GM21717 (cell line): ENCODE data around the gene LRBA.
"Not testable (repeated sequence)": the region's sequence is repeated elsewhere in the genome, so short reads cannot be mapped to it uniquely, and the experiment has no call there.

Source experiments
- ATAC-seq: cut with Tn5 transposase; IDR thresholded peaks from one replicate; pipeline ENCODE4 v1.9.1; 2021; ENCODE audit warnings: mild to moderate bottlenecking, moderate library complexity; ENCODE audit not compliant: unreplicated experiment

Gene LRBA

GRCh38 chr4:150978738-150979575, 36.1 kb downstream of the LRBA start:
- no peak for ATAC-seq

DNA sequence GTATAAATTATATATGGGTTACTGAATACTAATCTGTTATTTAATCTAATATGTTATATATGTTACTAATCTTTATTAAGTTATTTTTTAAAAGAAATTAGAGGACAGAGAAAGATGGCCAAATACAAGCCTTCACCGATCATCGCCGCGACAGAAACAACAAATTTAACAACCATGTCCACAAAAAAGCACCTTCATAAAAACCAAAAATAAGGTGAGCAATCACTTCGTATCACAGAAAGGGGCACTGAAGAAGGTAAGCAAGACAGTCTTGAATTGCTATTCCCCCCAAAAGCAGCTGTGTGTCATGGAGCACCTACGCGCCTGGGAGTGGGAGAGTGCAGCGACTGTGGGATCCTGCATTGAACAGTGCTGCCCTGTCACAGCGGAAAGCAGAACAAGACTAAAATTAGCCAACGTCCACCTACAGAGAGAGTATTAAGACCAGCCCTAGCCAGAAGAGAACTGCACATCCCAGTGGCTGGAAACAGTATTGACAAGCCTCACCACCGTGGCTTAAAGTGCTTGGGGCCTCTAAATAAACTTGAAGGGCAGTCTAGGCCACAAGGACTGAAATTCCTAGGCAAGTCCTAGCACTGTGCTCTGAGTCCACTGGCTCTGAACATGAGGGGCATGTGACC, 38.5 kb downstream of the LRBA start:
- ATAC-seq, result no peak

DNA sequence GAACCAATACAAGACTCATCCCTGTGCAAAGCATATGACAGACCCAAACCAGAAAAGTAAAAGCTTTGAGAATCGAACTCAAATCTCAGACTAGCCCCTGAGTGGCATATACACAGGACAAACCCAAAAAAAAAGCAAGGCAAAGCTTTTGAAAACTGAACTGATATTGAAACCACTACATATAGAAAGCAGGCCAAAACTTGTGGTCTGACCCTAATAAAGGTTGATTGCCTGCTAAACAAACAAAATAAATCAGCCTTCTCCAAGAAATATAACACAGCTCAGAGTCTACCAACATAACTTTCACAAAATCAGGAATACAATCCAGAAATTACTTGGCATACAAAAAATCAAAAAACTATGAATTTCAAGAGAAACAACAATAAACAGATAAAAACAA, 40.3 kb downstream of the LRBA start:
- ATAC-seq, result peak; percentile 81

GRCh38 chr4:150974252-150974640, 40.8 kb downstream of the LRBA start:
- no peak for ATAC-seq

- ATAC-seq, result no peak
These were observed 41.3 kb downstream of the LRBA start for GRCh38 chr4:150973626-150974251.

- no peak for ATAC-seq
These were observed 42.5 kb downstream of the LRBA start for GRCh38 chr4:150972592-150972991.

- ATAC-seq, result no peak
These were observed 43.2 kb downstream of the LRBA start for GRCh38 chr4:150971901-150972300.

GRCh38 chr4:150970685-150971151, 44.4 kb downstream of the LRBA start:
- peak; percentile 78 for ATAC-seq

DNA sequence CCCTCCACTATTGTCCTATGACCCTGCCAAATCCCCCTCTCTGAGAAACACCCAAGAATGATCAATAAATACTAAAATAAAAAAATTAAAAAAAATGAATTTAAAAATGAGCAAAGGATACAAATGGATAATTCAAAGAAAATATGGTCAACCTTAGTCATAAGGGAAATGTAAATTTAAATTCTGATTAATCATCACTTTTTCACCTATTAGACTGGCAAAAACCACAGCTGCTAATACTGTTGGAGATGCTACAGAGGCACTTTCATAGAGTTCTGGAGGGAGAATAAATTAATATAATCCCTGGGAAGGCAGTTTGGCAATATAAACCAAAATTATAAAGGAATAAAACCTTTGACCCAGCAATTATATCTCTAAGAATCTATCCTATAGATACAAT, 50.3 kb downstream of the LRBA start:
- no peak for ATAC-seq

DNA sequence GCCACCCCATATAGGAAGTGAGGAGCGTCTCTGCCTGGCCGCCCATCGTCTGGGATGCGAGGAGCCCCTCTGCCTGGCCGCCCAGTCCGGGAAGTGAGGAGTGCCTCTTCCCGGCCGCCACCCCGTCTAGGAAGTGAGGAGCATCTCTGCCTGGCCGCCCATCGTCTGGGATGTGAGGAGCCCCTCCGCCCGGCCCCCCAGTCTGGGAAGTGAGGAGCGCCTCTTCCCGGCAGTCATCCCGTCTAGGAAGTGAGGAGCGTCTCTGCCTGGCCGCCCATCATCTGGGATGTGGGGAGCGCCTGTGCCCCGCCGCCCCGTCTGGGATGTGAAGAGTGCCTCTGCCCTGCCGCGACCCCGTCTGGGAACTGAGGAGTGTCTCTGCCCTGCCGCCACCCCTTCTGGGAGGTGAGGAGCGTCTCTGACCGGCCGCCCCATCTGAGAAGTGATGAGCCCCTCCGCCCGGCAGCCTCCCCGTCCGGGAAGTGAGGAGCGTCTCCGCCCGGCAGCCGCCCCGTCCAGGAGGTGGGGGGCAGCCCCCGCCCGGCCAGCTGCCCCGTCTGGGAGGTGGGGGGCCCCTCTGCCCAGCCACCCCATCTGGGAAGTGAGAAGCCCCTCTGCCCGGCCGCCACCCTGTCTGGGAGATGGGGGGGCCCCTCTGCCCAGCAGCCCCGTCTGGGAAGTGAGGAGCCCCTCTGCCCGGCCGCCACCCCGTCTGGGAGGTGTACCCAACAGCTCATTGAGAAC, 51.3 kb downstream of the LRBA start:
- ATAC-seq, result not testable (repeated sequence)

DNA sequence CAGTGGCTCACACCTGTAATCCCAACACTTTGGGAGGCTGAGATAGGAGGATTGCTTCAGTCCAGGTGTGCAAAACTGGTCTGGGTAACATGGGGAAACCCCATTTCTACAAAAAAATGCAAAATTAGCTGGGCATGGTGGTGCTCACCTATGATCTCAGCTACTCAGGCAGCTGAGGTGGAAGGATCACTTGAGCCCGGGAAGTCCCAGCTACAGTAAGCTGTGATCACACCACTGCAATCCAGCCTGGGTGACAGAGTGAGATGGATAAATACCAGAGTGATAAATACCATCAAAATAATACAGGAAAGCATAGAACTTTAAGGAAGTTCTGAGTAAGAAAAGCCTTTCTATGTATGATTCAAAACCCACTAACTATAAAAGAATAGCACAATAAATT, 52.8 kb downstream of the LRBA start:
- ATAC-seq, result peak; percentile 84

DNA sequence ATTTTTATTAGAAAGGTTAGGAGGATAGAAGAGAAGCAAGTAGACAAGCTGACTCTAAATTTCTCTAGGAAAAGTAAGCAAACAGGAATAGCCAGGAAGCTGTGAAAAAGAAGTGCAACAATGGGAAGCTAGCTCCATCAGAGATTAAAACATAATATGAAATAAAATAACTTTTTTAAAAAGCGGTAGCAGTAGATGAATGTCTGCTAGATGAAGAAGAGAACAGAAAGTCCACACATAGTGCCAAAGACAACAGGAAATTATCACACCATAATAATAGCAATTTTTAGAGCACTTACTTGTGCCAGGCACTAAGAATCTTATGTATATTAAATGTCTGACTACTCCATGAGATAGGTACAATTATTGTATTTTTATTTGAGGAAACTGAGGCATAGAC, 53.5 kb downstream of the LRBA start:
- ATAC-seq, result no peak

GRCh38 chr4:150960818-150961217, 54.3 kb downstream of the LRBA start:
- no peak for ATAC-seq

DNA sequence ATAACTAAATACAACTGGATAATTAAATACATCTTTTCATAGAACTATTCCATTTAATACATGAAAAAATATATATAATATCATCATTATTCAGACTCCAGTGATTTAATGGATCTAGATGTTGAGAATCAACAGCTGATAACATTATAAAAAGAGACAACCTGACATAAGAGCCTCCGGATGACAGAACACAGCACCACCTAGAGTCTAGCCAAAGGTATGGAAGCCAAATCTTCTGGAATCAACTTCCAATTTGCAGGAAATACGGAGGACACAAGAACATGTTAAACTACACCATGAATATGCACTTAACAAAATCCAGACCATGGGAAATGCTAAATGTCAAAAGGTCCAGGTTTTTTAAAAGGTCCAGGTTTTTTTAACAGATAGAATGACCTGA, 55.0 kb downstream of the LRBA start:
- ATAC-seq, result no peak

GRCh38 chr4:150957981-150958380, 57.1 kb downstream of the LRBA start:
- ATAC-seq, result not testable (repeated sequence)

- not testable (repeated sequence) for ATAC-seq
These were observed 58.0 kb downstream of the LRBA start for GRCh38 chr4:150957095-150957494.

DNA sequence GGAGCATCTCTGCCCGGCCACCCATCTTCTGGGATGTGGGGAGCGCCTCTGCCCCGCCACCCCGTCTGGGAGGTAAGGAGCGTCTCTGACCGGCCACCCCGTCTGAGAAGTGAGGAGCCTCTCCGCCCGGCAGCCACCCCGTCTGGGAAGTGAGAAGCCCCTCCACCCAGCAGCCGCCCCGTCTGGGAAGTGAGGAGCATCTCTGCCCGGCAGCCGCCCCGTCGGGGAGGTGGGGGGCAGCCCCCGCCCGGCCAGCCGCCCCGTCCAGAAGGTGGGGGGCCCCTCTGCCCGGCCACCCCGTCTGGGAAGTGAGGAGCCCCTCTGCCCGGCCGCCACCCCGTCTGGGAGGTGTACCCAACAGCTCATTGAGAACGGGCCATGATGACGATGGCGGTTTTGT, 61.2 kb downstream of the LRBA start:
- ATAC-seq, result not testable (repeated sequence)

DNA sequence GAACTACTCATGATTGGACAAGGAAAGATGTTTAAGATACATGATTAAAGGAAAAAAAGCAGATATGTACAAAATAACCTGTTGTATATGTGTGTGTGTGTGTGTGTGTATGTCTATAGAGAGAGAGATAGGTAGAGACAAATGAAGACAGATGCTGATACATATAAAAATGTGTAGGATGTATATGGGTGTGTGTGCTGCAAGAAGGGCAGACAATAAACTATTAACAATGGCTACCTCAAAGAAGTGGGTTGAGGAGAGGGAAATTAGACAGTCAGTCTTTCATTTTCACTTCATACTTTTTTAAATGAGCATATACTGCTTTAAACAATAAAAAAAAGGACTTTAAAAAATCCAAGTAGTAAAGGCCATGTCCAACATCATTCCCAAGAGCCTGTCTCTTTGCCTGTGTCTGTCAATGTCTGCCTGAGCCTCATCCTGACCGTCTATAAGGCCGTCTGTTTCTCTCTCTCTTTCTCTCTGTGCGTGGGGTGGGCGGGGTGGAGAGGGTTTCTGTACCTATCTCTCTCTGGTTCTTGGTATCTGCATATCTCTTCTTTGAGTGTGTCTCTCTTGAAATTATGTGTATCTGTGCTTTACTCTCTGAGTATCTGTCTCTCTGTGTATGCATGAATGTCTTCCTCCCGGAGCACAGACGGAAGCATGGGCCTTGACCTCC, 62.8 kb downstream of the LRBA start:
- no peak for ATAC-seq

- peak; percentile 63 for ATAC-seq
These were observed 64.3 kb downstream of the LRBA start for GRCh38 chr4:150950657-150951288.

- ATAC-seq, result no peak
These were observed 65.1 kb downstream of the LRBA start for GRCh38 chr4:150949943-150950342.
